ENCODE results near the gene POLR2A. TPM values are rescaled to one million over a fixed set of nuclear protein-coding genes. Genes with fewer than 3 reads are reported as not detected.

The POLR2A gene
- total and polyA plus RNA-seq, 4 donors = 13.3 to 54.4 (median 34.8) TPM

DNA sequence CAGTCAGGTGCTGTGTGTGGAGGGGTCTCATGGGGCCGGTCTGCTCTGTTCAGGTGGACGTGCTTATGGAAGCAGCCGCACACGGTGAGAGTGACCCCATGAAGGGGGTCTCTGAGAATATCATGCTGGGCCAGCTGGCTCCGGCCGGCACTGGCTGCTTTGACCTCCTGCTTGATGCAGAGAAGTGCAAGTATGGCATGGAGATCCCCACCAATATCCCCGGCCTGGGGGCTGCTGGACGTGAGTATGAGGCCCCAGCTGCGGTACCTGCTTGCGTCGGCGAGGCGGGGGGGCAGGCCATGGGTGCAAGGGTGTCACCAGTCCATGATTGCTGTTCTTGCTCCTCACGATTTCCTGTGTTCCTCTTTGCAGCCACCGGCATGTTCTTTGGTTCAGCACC is 27.9 kb downstream of the POLR2A start:
- Histone ChIP-seq H3K27ac (ENCODE audit: low read depth in 1 of 2, low read length in 2 of 2) (no peak overlapping the region), H3K27me3 (ENCODE audit: control insufficient read depth in 4 of 4, insufficient read depth in 4 of 4, low read length in 3 of 4) (no peaks in the 10 kb centered on the region), H3K4me3 (ENCODE audit: low read depth in 1 of 3, low read length in 3 of 3) (no peak overlapping the region), H3K36me3 (ENCODE audit: control insufficient read depth in 4 of 4, insufficient read depth in 3 of 4, low read depth in 1 of 4, low read length in 3 of 4) (peaks cover 10 to 67% (median 51%) of the 10 kb centered on the region in 4 donors), H3K9me3 (ENCODE audit: control insufficient read depth in 4 of 4, low read length in 3 of 4) (no peaks in the 10 kb centered on the region), H3K4me1 (ENCODE audit: control insufficient read depth in 4 of 4, insufficient read depth in 4 of 4, low read length in 3 of 4) (peaks cover 0 to 5% (median 1%) of the 10 kb centered on the region in 4 donors), H3K9ac (ENCODE audit: low read depth in 1 of 2, low read length in 2 of 2) (no peak overlapping the region)
- TF ChIP-seq NR2F2 (IDR thresholded peaks at IDR 0.05) (no peak), JUND (IDR thresholded peaks at IDR 0.05) (no peak), ZBTB33 (IDR thresholded peaks at IDR 0.05) (no peak), FOXA1 (IDR thresholded peaks at IDR 0.05) (no peak), EGR1 (IDR thresholded peaks at IDR 0.05; ENCODE audit: low read depth in 2 of 2) (no peak), FOXA2 (IDR thresholded peaks at IDR 0.05) (no peak), REST (IDR thresholded peaks at IDR 0.05) (no peak), TAF1 (conservative IDR thresholded peaks at IDR 0.05) (no peak)
- TF ChIP-seq, protein P1, sequence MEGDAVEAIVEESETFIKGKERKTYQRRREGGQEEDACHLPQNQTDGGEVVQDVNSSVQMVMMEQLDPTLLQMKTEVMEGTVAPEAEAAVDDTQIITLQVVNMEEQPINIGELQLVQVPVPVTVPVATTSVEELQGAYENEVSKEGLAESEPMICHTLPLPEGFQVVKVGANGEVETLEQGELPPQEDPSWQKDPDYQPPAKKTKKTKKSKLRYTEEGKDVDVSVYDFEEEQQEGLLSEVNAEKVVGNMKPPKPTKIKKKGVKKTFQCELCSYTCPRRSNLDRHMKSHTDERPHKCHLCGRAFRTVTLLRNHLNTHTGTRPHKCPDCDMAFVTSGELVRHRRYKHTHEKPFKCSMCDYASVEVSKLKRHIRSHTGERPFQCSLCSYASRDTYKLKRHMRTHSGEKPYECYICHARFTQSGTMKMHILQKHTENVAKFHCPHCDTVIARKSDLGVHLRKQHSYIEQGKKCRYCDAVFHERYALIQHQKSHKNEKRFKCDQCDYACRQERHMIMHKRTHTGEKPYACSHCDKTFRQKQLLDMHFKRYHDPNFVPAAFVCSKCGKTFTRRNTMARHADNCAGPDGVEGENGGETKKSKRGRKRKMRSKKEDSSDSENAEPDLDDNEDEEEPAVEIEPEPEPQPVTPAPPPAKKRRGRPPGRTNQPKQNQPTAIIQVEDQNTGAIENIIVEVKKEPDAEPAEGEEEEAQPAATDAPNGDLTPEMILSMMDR (IDR thresholded peaks at IDR 0.05; ENCODE audit: low read depth, low read length, missing input control) = no peak
- no peak for DNase-seq (ENCODE audit: low spot score)
- 94% methylated on average over 15 of the region's 15 CpGs for WGBS

GRCh38 chr17:7512824-7513540 is 28.8 kb downstream of the POLR2A start:
- no peak overlapping the region for H3K4me3 ChIP-seq (ENCODE audit: low read depth in 1 of 3, low read length in 3 of 3)
- no peak overlapping the region for H3K9ac ChIP-seq (ENCODE audit: low read depth in 1 of 2, low read length in 2 of 2)
- H3K36me3 ChIP-seq (ENCODE audit: control insufficient read depth in 4 of 4, insufficient read depth in 3 of 4, low read depth in 1 of 4, low read length in 3 of 4) = peaks cover 10 to 59% (median 47%) of the 10 kb centered on the region in 4 donors
- no peaks in the 10 kb centered on the region for H3K9me3 ChIP-seq (ENCODE audit: control insufficient read depth in 4 of 4, low read length in 3 of 4)
- 90% methylated on average over 20 of the region's 20 CpGs for WGBS
- DNase-seq (ENCODE audit: low spot score) = no peak
- H3K4me1 ChIP-seq (ENCODE audit: control insufficient read depth in 4 of 4, insufficient read depth in 4 of 4, low read length in 3 of 4) = peaks cover 0 to 5% (median 1%) of the 10 kb centered on the region in 4 donors
- no peak overlapping the region for H3K27ac ChIP-seq (ENCODE audit: low read depth in 1 of 2, low read length in 2 of 2)
- H3K27me3 ChIP-seq (ENCODE audit: control insufficient read depth in 4 of 4, insufficient read depth in 4 of 4, low read length in 3 of 4) = no peaks in the 10 kb centered on the region
- TF ChIP-seq, protein P2, sequence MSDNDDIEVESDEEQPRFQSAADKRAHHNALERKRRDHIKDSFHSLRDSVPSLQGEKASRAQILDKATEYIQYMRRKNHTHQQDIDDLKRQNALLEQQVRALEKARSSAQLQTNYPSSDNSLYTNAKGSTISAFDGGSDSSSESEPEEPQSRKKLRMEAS (IDR thresholded peaks at IDR 0.05) = no peak
- TF ChIP-seq NR2F2 (IDR thresholded peaks at IDR 0.05) (no peak), GABPA (IDR thresholded peaks at IDR 0.05 in 1 of 2, conservative IDR thresholded peaks at IDR 0.05 in 1 of 2) (no peak), HNF4A (conservative IDR thresholded peaks at IDR 0.05) (no peak), FOXA1 (IDR thresholded peaks at IDR 0.05) (no peak), EGR1 (IDR thresholded peaks at IDR 0.05; ENCODE audit: low read depth in 2 of 2) (no peak), FOXA2 (IDR thresholded peaks at IDR 0.05) (no peak), REST (IDR thresholded peaks at IDR 0.05) (no peak), RXRA (IDR thresholded peaks at IDR 0.05) (no peak), YY1 (IDR thresholded peaks at IDR 0.05) (no peak), HNF4G (IDR thresholded peaks at IDR 0.05) (no peak), RAD21 (IDR thresholded peaks at IDR 0.05) (no peak)
- TF ChIP-seq, protein P1 (IDR thresholded peaks at IDR 0.05; ENCODE audit: low read depth, low read length, missing input control) = no peak

Measured in liver (tissue), 9 donors.